Epithelial cell of esophagus (primary cell): ENCODE data around the gene RORC.

Source experiments
- DNase-seq: peaks from one replicate; pipeline ENCODE4 v3.0.0; 2010; ENCODE audit warnings: low read depth
- H3K4me3 ChIP-seq: 2 replicates; pipeline ENCODE4 v1.5.1; 2011; ENCODE audit warnings: mild to moderate bottlenecking, low read length, control low read depth
- CTCF ChIP-seq: IDR thresholded peaks from 2 replicates; pipeline ENCODE4 v1.5.1; 2011; ENCODE audit warnings: low read depth, mild to moderate bottlenecking, low read length, control low read depth, inconsistent platforms; ENCODE audit not compliant: insufficient read depth; ENCODE audit errors: missing control alignments

RORC gene

GRCh38 chr1:151828921-151829320 is 2.7 kb downstream of the RORC start:
- H3K4me3 ChIP-seq, result no peak overlapping the region
- no peak for TF ChIP-seq CTCF
- peak; percentile 60 for DNase-seq

GRCh38 chr1:151827853-151828252 is 3.7 kb downstream of the RORC start:
- no peak overlapping the region for H3K4me3 ChIP-seq
- DNase-seq, result no peak
- TF ChIP-seq CTCF, result no peak

DNA sequence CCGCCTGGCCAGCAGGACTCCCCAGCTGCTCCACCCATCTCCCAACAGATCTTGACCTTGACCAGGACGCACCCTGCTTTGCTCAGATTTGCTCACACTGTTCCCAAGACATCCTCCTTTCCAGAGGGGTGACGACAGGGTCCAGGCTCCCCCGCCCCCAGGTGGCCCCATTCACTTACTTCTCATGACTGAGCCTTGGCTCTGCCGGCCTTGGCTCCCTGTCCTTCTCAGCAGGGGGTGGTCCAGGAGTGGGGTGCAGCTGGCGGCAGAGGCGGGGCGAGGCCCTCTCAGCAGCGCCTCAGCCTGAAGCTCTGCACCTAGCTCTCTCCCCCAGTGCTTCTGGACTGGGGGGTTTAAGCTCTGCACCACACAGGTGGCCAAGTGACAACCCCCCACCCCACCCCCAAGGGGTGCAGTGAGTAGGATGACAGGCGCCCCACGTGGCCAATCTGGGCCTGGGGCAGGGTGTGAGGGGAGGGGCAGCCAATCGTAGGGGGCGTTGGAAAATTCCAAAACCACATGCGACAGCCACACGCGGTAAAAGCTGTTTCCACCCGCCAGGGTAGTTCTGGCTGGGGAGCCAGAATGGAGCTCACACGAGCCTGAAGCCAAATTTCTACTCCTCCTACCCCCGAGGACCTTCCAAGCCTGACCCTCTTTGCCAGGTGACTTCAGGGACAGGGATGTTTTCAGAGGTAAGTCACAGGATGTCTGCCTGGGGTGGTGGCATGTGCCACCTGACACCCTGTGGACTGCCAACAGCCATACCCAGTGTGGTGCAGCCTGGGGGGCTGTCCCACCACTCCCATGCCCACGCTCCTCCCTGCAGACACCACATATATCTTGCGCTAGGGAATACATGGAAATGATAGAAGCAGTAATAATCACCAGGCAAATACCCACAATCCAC is 5.6 kb downstream of the RORC start:
- no peak for TF ChIP-seq CTCF
- no peak for DNase-seq
- no peak overlapping the region for H3K4me3 ChIP-seq

DNA sequence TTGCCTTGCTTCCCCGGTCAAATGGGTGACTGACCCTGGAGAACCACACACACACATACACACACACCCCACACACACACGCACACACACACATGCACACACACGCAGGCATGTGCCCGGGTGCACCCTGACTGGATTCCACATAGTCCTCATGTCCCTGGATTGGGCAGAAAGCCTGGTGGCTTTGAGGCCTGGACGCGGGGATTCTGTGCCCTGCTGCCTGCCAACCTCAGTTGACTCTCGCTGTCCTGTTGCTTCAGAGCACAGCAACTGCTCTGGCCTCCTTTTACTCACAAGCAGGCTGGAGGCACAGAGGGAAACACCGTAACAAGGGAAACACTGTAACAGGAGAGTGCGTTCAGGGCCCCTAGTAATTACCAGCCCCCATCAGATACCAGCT is 6.4 kb downstream of the RORC start:
- TF ChIP-seq CTCF, result no peak
- no peak overlapping the region for H3K4me3 ChIP-seq

DNA sequence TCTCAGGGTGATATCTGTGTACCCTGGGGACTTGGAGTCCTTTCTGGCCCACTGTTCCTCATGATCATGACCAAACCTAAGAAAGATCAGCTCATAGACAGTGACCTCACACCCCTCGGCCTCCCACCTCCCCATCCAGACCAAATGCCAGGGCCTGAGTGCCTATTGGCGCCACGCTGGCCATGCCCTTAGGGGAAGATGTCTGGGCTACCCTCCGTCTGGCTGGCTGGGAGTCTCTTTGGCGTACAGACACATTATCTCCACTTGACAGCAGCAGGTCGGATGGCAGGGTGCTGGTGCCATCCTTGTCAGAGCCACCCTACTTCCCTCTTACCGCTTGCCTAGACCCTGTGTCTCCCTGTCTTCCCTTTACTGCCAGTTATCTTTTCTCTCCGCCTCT is 8.4 kb downstream of the RORC start:
- H3K4me3 ChIP-seq, result no peak overlapping the region
- no peak for DNase-seq
- TF ChIP-seq CTCF, result no peak

More for the DNA sequence above, 6.4 kb downstream of the RORC start:
- DNase-seq, result no peak

GRCh38 chr1:151822404-151822803 is 9.2 kb downstream of the RORC start:
- no peak overlapping the region for H3K4me3 ChIP-seq
- DNase-seq, result no peak
- TF ChIP-seq CTCF, result no peak

DNA sequence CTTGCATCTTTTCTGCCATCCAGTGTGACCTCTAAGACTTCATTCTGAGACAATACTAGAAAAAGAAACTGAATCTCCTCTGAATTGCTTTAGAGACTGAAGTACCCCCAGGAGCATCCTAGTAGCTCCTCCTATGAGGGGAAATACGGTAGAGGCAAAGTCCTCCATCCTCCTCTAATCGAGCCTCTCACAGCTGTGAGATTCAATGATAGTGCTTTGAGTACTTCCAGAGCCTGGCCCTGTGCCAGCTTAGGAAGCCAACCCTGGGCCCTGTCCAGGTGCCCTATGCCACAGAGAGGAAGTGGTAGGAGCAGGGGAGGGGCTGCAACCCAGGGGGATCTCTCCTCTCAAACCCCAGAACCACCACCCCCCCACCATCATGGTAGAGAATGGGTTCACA is 10.7 kb downstream of the RORC start:
- no peak for DNase-seq
- no peak overlapping the region for H3K4me3 ChIP-seq
- no peak for TF ChIP-seq CTCF
